HL-60/S4 treated with retinoic acid at 250 ng/mL for 4 days and 3 days (cell line): ENCODE results near the gene RSKR.
"Not testable (repeated sequence)": the region's sequence is repeated elsewhere in the genome, so short reads cannot be mapped to it uniquely, and the experiment has no call there.

ENCODE experiments used
- in situ Hi-C: fragments of 300-500 bp; cut with MboI; formaldehyde crosslinking; loops from 2 replicates; pipeline ENCODE4 v1.7.0; 2022; ENCODE audit warnings: low sequenced_read_pairs

The RSKR gene

DNA sequence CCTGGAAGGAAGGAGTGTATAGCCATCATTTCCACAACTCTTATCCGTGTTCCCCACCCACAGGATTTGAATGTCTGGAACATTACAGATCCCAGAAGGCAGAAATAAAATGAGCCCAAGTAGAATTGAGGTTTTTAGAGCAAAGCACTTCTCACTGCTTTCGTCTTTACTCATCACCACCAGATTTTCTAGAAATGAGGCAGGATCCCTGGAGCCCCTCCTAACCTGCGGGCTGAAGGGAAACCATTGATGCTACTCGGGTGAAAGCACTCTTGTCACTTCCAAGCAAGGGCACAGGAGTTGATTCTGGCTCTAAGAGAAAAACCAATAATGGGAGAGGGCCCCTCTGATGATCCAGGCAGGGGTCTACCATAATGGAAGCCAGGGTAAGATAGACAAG lies 34.5 kb downstream of the RSKR start:
- in situ Hi-C loops: no loop called here

- in situ Hi-C loops: no loop called here
Measured at GRCh38 chr17:28578246-28579195, 35.5 kb downstream of the RSKR start.

DNA sequence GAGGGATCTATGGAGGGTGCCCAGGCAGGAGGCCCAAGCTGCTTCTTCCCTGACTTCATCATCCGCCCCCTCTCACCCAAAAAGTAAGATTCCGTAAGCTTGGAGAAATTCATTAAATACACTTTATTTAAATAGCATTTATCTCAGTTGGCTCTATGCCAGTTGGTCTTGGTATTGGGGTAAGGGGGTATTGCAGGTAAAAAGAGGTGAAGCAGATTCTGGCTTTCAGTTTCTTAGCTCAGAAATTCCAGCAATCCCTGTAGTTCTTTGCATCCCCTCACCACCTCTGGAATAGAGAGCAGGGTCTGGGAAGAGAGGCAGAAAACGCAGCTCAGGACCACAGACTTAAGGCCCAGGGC lies 36.5 kb downstream of the RSKR start:
- in situ Hi-C loops: no loop called here

DNA sequence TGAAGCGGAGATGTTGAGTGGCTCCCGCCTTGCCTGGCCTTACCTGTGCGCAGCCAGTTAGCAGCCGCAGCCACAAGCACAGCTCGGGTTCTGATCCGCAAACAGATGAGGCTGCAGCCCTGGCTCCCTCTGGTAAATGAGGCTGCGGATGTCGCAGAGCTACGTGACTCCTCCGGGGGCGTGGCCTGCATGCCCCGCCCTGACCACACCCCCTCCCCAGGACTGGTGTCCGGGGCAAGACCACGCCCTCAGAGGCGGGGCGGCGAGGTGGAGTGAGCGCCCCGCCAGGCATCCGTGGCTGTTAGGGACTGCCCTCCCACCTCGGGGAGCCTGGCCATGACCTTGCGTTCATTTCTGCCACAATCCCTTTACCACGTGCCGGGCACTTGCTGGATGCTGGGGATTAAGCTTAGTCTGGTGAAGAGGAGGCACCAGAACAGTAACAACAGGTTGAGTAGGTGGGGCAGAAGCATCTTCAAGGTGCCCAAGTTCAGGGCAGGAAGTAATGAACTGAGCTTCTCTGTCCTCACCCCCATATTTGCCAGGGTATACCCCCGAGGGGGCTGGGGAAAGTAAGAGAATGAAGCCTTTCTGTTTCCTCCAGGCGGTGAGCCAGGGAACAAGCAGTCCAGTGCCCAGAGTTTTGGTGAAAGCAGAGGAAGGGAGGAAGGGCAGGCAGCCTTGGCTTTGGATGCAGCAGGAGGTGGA lies 37.1 kb downstream of the RSKR start, which contains the start of gene ALDOC:
Gene ALDOC, minus strand, starts transcription at position 138 of the 708 bp plus-strand sequence. CDS start 1,363 bp downstream, outside the sequence.
- in situ Hi-C loops: no loop called here

GRCh38 chr17:28576016-28576415 lies 38.0 kb downstream of the RSKR start:
- in situ Hi-C loops: not testable (repeated sequence)

DNA sequence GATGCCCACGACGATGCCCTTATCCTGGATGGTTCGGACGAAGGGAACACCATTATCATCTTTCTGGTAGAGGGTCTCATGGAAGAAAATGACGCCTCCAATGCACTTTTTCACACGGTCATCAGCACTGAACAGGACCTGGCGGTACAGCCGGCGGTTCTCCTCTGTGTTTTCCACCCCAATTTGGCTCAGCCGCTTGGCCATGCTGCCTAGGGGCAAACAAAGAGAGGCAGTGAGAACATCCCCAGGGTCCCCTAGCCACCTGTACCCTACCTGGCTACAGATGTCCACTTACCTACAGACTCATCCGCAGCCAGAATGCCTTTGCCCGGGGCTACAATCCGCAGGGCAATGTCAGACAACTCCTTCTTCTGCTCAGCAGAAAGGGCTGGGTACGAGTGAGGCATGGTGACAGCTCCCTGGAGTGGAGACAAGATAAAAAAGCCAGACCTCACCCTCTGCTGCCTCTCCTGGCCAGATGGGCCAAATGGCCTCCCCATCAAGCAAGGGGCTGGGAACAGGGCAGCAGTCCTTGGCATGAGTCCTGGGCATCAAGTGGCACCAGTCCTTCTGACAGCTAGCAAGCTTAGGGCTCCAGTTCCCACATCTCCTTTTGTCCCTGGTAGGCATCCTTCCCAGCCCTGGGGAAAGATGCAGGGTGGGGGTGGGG lies 38.7 kb downstream of the RSKR start:
- in situ Hi-C loops: no loop called here

- in situ Hi-C loops: no loop called here
Measured at GRCh38 chr17:28574526-28574925, 39.5 kb downstream of the RSKR start.

DNA sequence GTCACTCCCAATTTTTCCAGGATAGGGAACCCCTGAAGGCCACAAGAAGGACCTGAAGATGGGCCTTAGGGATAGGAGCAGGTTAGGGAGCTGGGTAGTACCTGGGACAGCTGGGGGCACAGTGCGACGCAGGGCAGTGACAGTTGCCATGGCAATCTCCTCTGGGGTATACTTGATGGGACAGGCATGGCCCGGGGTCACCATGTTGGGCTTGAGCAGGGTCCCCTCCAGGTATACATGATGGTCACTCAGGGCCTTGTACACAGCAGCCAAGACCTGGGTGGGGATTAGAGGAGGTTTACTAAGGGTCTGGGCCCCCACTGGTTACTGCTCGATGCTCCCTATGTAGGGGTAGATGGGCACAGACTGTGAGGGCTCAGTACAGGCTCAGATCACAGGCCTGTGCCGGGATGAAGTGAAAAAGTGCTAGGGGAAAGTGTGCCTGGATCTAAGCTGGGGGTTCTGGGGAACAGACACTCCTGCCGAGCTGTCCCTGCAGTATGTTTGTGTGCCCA lies 40.0 kb downstream of the RSKR start:
- in situ Hi-C loops: no loop called here

- in situ Hi-C loops: no loop called here
Measured at GRCh38 chr17:28573521-28573920, 40.5 kb downstream of the RSKR start.

- in situ Hi-C loops: no loop called here
Measured at GRCh38 chr17:28573040-28573380, 41.0 kb downstream of the RSKR start.

DNA sequence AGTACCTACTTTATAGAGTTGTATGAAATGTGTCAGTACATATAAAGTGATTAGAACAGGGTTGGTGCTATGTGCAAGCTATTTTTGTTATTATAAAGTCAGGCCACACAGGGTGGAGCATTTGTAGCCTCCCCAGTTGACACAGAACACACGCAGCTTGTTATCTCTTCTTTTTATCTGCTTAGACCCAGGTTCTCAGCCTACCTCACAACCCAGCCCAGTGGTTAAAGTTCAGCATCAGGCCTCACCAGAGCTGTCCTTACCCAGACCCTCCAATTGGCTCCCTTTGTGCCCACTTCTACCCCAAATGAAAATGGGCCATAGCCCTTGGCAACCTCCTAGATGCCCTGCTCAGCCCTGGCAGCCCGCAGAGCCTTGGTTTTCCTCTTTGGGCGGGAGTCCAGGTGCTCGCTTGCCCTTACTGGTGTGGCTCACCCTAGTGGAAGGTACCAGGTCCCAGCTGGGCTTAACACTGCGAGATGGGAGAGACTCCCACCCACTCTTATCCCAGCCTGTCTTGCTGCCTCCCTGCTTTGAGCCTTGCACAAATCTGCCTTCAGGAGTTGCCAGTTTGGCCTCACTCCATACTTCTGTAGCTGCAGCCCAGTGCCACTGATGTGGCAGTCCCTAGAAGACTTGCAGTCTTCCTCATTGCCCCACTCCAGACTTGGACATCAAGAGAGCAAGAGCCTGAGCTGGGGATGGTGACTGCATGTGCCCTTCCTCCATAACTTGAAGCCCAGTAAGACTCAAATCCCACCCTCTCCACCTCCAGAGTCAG lies 41.5 kb downstream of the RSKR start:
- in situ Hi-C loops: no loop called here

- in situ Hi-C loops: no loop called here
Measured at GRCh38 chr17:28571361-28572122, 42.4 kb downstream of the RSKR start, which contains the start of gene PIGS. TSS of gene PIGS (minus strand) at chr17:28571524. CDS start at chr17:28571496, 28 bp downstream.

DNA sequence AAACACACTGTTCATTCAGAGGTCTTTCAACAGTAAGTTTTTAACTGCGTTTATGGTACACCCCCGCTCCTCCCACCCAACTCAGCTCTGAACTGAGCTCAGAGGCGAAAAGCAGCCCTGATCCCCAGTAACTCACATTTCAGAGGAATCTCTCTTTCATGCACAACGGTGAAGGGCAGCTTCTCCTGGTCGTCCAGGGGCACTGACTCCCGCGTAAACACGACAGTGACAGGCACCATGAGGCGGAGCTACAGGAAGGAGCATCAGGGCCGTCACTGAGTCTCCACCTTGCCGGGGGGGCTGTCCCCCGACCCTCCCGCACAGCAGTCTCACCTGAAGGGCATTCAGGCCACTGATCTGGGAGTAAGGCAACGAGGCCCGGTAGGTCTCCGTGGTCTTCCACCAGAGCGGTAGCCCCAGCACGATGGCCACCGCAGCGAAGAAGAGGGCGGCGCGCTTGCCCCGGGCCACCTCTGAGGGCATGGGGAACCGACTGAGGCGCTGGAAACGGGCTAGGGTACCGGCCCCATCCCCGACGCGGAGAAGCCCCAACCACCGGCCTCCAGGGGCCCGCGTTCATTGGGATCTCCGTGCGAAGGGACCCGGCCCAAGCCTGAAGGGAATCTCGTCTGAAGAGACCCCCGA lies 43.1 kb downstream of the RSKR start:
- in situ Hi-C loops: no loop called here

DNA sequence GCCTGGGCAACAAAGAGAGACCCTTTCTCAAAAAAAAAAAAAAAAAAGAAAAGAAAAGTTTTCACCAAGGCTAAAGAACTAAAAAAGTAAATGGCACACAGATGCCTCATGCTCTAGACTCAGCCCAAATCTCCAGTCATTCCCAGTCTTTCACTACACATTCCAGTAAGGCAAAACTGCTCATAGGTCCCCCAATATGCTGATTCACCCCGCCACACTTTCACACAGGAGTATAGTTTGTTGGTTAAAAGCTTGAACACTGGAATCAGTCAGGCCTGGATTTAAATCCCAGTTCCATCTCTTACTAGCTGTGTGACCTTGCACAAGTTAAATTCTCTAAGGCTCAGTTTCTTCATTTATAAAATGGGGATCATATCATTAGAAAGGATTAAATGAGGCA lies 44.5 kb downstream of the RSKR start:
- in situ Hi-C loops: no loop called here

- in situ Hi-C loops: no loop called here
Measured at GRCh38 chr17:28567604-28568003, 46.4 kb downstream of the RSKR start.

GRCh38 chr17:28563475-28563874 lies 50.5 kb downstream of the RSKR start:
- in situ Hi-C loops: no loop called here
